Upper lobe of left lung (tissue), 6 donors: Measurements from ENCODE around the gene ABCA13. TPM values are rescaled to one million over a fixed set of nuclear protein-coding genes. Genes with fewer than 3 reads are reported as not detected.
"Not testable (repeated sequence)": the region's sequence is repeated elsewhere in the genome, so short reads cannot be mapped to it uniquely, and the experiment has no call there.

Source experiments
- ATAC-seq, 2 donors: fragments of 200-7000 bp; cut with Tn5 transposase; one replicate each; pipeline ENCODE4 v1.9.1; 2022; ENCODE audit warnings: mild to moderate bottlenecking in 2 of 2, moderate library complexity in 2 of 2; ENCODE audit not compliant: low FRiP score in 2 of 2
- DNase-seq, 2 donors: peaks; one replicate each; pipeline ENCODE4 v3.0.0-alpha.2; 2019 to 2020
- H3K27ac ChIP-seq, 4 donors: fragments of 200-600 bp; sonication (generic); one replicate each; pipeline ENCODE4 v1.5.1; 2016 to 2019
- H3K27me3 ChIP-seq, 4 donors: fragments of 200-600 bp; sonication (generic); one replicate each; pipeline ENCODE4 v1.5.1; 2017 to 2019
- H3K36me3 ChIP-seq, 4 donors: fragments of 200-600 bp; sonication (generic); one replicate each; pipeline ENCODE4 v1.5.1; 2016 to 2019
- H3K4me1 ChIP-seq, 4 donors: fragments of 200-600 bp; sonication (generic); one replicate each; pipeline ENCODE4 v1.5.1; 2018 to 2019
- H3K4me3 ChIP-seq, 4 donors: fragments of 200-600 bp; sonication (generic); one replicate each; pipeline ENCODE4 v1.5.1; 2017 to 2019; ENCODE audit warnings: mild to moderate bottlenecking in 2 of 4, moderate library complexity in 1 of 4
- H3K9me3 ChIP-seq, 4 donors: fragments of 200-600 bp; sonication (generic); one replicate each; pipeline ENCODE4 v1.5.1; 2018 to 2019
- EP300 ChIP-seq, 4 donors: sonication (generic); formaldehyde crosslinking; IDR thresholded peaks; one replicate each; pipeline ENCODE4 v1.5.1; 2017; ENCODE audit warnings: antibody characterized with exemption in 4 of 4, control low read depth in 2 of 4
- POLR2A ChIP-seq, 4 donors: fragments of 450-650 bp; IDR thresholded peaks; one replicate each; pipeline ENCODE4 v1.5.1; 2016 to 2017; ENCODE audit warnings: antibody characterized with exemption in 4 of 4, mild to moderate bottlenecking in 2 of 4
- POLR2AphosphoS5 ChIP-seq, 2 donors: sonication (generic); formaldehyde crosslinking; IDR thresholded peaks; one replicate each; pipeline ENCODE4 v1.5.1; 2017; ENCODE audit warnings: antibody characterized with exemption in 2 of 2
- WGBS, 2 donors: methylation state at CpG; one replicate each; pipeline ENCODE4 v1.1.5; 2017 to 2018; 5-methylcytosine and 5-hydroxymethylcytosine counted together
- total RNA-seq, 6 donors: library from RNA; depleted of rRNA in 4 of 6; stranded (reverse); fragments of >200 nt in 4 of 6; gene quantifications; one replicate each; pipeline versions ENCODE4 v1.1.0 to v1.2.1, GENCODE V29; 2016 to 2021
- TF ChIP-seq, protein P1 (sequence below), 6 experiments: fragments of 450-650 bp in 4 of 6; fragments of 200-600 bp in 2 of 6; sonication (generic) in 2 of 6; IDR thresholded peaks; one replicate each; pipeline ENCODE4 v1.5.1; 2016 to 2019; ENCODE audit warnings: antibody characterized with exemption in 6 of 6
- donor health status: DM: no; HTN: no; CAD: no; lungs with moderate emphysema.
- donor health status: DM: no; HTN: yes; CAD: no; lungs with severe emphysema.

Gene ABCA13
- total RNA-seq, 6 donors from 2014 or later = 0.49 to 27.7 (median 7.1) TPM

DNA sequence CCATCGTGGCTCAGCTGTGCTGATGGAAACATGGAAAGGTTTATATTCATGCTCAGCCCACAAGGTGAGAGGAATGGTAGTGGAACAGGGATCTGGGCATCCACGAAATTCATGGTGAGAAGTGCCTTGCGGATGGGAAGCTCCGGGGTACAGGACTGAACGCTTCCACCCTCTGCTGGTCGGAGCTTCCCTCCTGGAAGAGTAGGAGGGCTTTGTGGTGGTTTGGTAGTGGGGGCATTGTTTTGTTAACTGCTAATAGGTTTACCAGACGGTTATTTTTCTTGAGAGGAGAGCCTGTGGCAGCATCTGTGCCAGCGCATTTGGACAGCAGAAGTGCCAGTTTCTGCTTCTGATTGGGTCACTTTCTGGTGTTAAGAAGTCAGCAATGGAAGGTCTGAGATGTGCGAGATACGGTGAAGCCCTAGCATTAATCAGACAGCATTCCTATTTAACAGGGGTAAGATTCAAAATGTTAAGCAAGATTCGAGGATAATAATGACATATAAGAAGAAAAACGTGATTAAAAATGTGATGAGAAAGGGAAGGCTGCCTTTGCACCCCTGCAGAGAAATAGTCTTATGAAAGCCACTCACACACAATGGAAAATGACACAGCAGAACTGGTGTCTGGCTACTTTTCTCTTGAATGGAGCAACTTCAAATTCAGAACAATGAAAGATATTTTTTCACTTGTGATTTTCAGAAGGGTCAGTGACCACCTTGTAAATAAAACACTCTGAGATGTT lies 17.7 kb downstream of the ABCA13 start:
- 84% methylated on average over 12 of the region's 12 CpGs for WGBS, 2 donors
- no peaks in the 10 kb centered on the region for H3K27me3 ChIP-seq
- H3K27ac ChIP-seq = no peak overlapping the region
- TF ChIP-seq, protein P1, sequence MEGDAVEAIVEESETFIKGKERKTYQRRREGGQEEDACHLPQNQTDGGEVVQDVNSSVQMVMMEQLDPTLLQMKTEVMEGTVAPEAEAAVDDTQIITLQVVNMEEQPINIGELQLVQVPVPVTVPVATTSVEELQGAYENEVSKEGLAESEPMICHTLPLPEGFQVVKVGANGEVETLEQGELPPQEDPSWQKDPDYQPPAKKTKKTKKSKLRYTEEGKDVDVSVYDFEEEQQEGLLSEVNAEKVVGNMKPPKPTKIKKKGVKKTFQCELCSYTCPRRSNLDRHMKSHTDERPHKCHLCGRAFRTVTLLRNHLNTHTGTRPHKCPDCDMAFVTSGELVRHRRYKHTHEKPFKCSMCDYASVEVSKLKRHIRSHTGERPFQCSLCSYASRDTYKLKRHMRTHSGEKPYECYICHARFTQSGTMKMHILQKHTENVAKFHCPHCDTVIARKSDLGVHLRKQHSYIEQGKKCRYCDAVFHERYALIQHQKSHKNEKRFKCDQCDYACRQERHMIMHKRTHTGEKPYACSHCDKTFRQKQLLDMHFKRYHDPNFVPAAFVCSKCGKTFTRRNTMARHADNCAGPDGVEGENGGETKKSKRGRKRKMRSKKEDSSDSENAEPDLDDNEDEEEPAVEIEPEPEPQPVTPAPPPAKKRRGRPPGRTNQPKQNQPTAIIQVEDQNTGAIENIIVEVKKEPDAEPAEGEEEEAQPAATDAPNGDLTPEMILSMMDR (IDR thresholded peaks at IDR 0.05) = no peak
- no peak for TF ChIP-seq EP300 (IDR thresholded peaks at IDR 0.05)
- TF ChIP-seq POLR2A (IDR thresholded peaks at IDR 0.05) = no peak
- TF ChIP-seq POLR2AphosphoS5 (IDR thresholded peaks at IDR 0.05) = no peak
- DNase-seq (no peak), ATAC-seq (no peak)
- H3K36me3 ChIP-seq = no peaks in the 10 kb centered on the region
- H3K4me1 ChIP-seq = no peaks in the 10 kb centered on the region
- no peak overlapping the region for H3K4me3 ChIP-seq
- no peaks in the 10 kb centered on the region for H3K9me3 ChIP-seq

GRCh38 chr7:48192996-48193395 lies 21.7 kb downstream of the ABCA13 start:
- ATAC-seq = no peak
- DNase-seq = no peak

DNA sequence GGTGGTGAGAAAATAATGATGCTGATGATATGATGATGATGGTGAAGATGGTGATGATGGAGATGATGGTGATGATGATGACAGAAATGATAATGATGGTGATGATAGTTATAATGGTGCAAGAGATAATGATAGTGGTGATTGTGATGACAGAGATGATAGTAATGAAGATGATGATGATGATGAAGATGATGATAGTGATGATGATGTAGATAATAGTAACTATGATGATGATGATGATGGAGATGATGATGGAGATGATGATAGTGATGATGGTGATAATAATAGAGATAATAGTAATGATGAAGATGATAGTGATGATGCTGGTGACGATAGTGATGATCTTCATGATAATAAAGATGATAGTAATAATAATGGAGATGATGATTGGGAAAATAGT lies 22.2 kb downstream of the ABCA13 start:
- 0% methylated on average over 1 of the region's 1 CpG for WGBS, 2 donors
- DNase-seq (no peak), ATAC-seq (no peak)
- Histone ChIP-seq H3K4me3 (no peak overlapping the region), H3K27ac (no peak overlapping the region), H3K36me3 (no peaks in the 10 kb centered on the region), H3K4me1 (no peaks in the 10 kb centered on the region), H3K27me3 (no peaks in the 10 kb centered on the region), H3K9me3 (no peaks in the 10 kb centered on the region)
- TF ChIP-seq, protein P1 (IDR thresholded peaks at IDR 0.05) = no peak
- TF ChIP-seq POLR2A (IDR thresholded peaks at IDR 0.05) (no peak), EP300 (IDR thresholded peaks at IDR 0.05) (no peak), POLR2AphosphoS5 (IDR thresholded peaks at IDR 0.05) (no peak)

More at GRCh38 chr7:48192996-48193395, 21.7 kb downstream of the ABCA13 start:
- Histone ChIP-seq H3K9me3 (no peaks in the 10 kb centered on the region), H3K27me3 (no peaks in the 10 kb centered on the region), H3K4me3 (no peak overlapping the region), H3K4me1 (no peaks in the 10 kb centered on the region), H3K27ac (no peak overlapping the region), H3K36me3 (no peaks in the 10 kb centered on the region)
- TF ChIP-seq EP300 (IDR thresholded peaks at IDR 0.05) (no peak), POLR2A (IDR thresholded peaks at IDR 0.05) (no peak), POLR2AphosphoS5 (IDR thresholded peaks at IDR 0.05) (no peak)
- TF ChIP-seq, protein P1 (IDR thresholded peaks at IDR 0.05) = no peak
- 79 to 83% methylated on average over 1 of the region's 1 CpG for WGBS, 2 donors

- H3K4me3 ChIP-seq, H3K36me3 ChIP-seq, H3K9me3 ChIP-seq, H3K27me3 ChIP-seq, ATAC-seq, H3K27ac ChIP-seq, H3K4me1 ChIP-seq: not testable (repeated sequence)
- WGBS, 2 donors = 71 to 84% methylated on average over 19 of the region's 19 CpGs
- peak in 1 of 2 donors; percentile 8 for DNase-seq
Measured at GRCh38 chr7:48200946-48201589, 29.8 kb downstream of the ABCA13 start.

DNA sequence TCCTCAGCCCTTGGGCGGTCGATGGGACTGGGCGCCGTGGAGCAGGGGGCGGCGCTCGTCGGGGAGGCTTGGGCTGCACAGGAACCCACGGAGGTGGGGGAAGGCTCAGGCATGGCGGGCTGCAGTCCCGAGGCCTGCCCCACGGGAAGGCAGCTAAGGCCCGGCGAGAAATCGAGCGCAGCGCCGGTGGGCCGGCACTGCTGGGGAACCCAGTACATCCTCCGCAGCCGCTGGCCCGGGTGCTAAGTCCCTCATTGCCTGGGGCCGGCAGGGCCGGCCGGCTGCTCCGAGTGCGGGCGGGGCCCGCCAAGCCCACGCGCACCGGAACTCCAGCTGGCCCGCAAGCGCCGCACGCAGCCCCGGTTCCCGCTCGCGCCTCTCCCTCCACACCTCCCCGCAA lies 31.7 kb downstream of the ABCA13 start:
- H3K4me1 ChIP-seq, H3K9me3 ChIP-seq, H3K36me3 ChIP-seq, H3K4me3 ChIP-seq, ATAC-seq, H3K27me3 ChIP-seq, H3K27ac ChIP-seq: not testable (repeated sequence)
- WGBS, 2 donors = 82 to 93% methylated on average over 15 to 41 of the region's 41 CpGs
- peak in 1 of 2 donors; percentile 59 for DNase-seq
